ENCODE results near the gene VAMP5.
"Not testable (repeated sequence)": the region's sequence is repeated elsewhere in the genome, so short reads cannot be mapped to it uniquely, and the experiment has no call there.

The VAMP5 gene

DNA sequence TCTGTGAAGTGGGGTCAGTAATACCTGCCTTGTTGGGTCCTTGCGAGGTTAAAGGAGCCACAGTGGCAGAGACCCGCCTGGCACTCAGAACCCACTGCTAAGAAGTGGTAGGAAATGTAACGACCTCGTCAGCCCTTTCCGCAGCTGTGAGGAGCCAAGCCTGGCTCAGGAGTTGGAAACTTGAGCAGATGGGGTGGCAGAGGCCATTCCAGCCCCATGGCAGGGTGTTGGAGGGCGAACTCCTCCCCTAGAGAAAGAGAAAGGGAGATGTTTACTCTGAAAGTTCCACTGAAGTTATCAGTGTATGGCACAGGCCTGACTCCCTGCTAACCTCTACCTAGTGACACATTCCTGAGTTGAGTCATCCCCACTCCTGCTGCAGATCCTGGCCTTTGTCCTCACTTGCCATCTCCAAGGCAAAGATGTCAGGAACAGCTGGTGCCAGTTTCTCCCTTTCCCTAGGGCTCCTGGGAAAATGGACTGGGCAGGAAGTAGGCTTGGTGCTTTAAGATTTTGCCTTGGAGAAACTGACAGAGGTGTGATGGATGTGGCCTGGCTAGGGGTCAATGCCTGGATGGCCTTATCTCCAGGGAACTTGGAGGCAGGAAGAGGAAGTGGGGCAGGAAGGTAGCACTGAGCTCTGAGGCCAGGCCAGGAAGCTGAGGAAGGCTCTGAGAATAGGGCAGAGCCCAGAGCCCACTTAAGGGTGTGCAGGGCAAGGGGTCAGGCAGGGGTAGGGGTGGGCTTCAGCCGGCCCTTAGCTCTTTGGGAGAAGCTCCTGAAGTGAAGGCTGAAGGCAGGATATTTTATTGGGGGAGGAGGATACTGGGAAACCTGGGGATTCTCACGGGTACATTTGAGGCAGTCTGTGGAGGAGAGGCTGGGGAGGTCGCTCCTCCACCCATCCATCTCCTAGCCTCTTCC is 888 bp downstream of the VAMP5 start:
- DNase-seq, result no peak

GRCh38 chr2:85585781-85586105 is 1.5 kb downstream of the VAMP5 start:
- DNase-seq, result no peak

DNA sequence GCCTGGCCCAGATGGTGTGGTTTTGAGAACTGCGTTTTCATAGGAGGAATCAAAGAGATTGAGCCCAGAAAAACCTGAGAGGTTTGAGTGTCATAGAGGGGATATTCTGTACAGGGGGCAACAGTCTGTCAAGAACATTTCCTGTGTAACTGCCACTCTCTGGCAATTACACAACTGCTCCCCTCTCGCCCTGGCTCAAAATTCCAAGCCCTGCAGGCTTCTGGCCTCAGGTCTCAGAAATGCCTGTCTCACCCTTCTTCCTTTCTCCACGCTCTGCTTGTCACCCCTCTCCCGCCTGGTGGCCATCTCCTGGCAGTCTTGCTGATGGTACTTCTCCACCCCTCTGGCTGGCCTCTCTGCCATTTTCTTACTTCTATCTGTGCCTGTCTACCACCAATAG is 4.0 kb downstream of the VAMP5 start:
- no peak for DNase-seq

GRCh38 chr2:85588645-85589044 is 4.4 kb downstream of the VAMP5 start:
- DNase-seq, result no peak

GRCh38 chr2:85589181-85589580 is 5.0 kb downstream of the VAMP5 start:
- no peak for DNase-seq

DNA sequence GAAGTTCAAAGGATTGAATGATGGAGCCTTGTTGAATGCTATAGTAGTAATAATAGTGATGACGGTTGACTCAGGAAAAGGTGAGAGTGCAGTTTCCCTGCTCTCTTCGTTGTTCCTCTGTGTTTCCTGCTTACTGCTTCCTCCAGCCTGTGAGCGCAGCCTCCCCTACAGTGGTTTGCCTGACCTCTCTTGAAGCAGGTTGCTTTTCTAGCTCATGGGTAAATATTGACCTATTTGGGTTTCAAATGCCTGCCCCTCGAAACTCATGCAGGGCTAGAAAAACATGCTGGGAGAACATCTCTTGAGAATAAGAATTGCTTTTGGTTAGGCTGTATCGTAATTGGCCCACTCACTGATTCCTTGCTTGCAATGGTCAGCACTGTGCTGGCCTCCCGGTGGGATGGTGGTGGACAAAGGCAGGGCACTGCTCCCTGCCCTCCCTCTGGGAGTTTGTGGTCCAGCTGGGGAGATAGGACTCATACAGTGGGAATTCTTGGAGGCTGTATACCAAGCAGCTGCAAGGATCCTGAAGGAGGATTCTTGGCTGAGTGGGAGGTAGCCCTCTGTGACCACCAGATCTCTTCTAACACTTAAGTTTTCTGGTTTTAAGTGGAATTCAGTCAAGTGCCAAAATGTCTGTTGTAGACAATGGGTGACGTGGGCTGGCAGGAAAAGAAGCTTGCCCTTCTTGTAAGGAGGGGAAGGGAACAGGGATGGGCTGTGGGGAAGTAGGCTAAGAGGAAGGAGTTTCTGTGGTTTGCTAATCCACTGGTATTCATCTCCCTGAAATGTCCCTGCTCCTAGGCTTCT is 6.0 kb downstream of the VAMP5 start:
- DNase-seq, result no peak

DNA sequence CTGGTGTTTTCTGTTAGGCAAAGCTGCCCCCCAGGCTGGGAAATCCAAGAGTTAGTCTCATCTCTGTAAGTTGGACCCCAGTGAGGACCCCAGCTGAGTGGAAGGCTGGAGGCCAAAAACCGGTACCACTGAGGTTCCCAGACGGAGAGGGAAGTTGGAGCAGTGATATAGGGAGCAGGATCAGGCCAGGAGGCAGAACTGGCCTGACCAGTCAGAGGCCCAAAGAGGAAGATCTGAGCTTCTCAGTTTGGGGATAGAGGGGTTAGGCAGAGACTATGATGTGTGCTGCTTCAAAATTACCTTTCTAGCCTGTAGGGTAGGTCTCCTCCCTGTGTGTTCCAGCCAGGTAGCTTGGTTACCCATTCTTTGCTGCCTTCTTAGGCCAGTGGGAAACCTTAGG is 6.7 kb downstream of the VAMP5 start:
- no peak for DNase-seq

- no peak for DNase-seq
Measured at GRCh38 chr2:85591563-85591962, 7.3 kb downstream of the VAMP5 start.

DNA sequence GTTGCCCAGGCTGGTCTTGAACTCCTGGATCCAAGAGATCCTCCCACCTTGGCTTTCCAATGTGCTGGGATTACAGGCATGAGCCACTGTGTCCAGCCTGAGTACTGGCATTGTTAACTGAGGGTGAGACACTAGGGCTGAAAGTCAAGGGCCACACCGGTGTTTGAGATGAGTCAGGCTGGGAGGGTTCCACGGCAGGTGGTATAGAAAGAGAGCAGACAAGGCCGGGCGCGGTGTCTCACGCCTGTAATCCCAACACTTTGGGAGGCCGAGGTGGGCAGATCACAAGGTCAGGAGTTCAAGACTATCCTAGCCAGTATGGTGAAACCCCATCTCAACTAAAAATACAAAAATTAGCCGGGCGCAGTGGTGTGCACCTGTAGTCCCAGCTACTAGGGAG is 8.1 kb downstream of the VAMP5 start:
- DNase-seq, result not testable (repeated sequence)

- no peak for DNase-seq
Measured at GRCh38 chr2:85593023-85593422, 8.8 kb downstream of the VAMP5 start.

DNA sequence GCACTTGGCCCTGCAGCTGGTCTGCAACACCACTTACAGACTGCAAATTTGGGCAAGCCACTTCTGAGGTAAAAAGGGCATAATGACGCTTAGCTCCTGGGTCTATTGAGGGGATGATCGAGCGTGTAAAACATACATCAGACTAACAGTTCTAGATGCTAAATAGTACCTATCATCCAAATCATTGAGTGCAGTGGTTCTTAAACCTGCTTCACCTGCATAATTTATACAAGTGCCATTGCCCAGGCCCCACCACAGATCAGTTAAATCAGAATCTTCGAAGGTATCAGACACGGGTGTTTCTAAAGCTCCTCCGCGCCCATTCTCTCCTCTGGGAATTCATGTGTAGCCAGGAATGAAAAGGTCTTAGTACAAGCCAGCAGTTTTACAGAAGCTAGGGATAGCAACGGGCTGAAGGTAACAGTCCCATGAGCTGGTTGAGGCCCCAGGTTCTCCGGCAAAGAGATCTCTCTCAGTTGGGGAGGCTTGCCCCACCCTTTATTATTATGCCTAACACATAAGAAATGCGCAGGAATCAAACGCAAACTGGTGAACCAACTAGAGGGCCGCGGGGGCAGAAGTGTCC is 10.6 kb downstream of the VAMP5 start:
- DNase-seq, result no peak

DNA sequence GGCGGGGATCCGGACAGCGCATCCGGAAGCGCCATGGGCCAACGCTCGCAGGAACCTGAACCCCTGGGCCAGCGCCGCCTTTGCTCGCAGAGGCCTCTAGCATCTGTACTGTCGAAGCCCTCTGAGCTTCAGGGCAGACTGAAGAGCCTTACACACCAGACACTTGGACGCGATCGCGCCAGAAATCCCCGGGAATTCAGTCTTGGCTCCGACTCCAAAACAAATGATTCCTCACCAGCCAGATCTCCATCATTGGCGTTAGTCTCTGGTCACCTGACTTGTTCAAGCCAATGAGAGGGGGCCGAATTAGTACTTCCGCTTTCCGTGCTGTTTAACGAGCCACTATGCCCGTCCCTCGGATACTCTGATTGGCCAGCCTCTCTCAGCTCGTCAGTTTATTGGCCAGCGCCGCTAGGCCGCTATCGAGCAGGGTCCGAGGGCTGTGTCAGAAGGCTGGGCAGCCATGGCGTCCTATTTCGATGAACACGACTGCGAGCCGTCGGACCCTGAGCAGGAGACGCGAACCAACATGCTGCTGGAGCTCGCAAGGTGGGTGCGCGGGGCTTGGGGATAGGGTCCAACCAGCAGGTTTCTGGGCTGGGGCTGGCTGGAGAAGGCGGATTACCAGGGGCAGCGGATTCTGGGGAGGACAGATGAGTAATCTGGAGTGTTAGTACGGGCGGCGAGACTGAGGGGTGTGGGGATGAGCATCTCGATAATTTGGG is 11.2 kb downstream of the VAMP5 start, which contains the start of gene RNF181:
Gene RNF181, plus strand, starts transcription at position 445 of the 725 bp plus-strand sequence. Its CDS starts 19 bp downstream, at position 464.
- DNase-seq, result peak; percentile 74 to 79 (median 76)

- DNase-seq, result peak in 1 of 4 experiments; percentile 41
Measured at GRCh38 chr2:85596026-85596333, 11.7 kb downstream of the VAMP5 start.

DNA sequence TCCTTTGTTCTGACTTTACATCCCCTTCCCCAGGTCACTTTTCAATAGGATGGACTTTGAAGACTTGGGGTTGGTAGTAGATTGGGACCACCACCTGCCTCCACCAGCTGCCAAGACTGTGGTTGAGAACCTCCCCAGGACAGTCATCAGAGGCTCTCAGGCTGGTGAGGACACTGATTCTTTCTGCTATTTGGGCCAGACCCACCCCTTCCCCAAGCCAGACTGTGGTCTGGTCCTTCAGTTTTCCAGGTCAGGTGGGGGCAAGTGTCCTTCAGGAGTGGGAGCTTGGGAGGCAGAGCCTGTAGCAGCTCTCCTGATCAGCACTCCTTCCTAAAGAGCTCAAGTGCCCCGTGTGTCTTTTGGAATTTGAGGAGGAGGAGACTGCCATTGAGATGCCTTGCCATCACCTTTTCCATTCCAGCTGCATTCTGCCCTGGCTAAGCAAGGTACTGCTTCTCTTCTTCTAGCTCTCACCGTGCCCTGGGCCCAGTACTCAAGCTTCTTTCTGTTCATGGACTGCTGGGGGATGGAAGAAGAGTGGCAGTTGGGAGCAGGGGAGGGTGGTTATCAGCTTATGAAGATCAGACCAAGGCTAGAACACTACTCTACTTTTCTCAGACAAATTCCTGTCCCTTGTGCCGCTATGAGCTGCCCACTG is 12.4 kb downstream of the VAMP5 start:
- DNase-seq, result no peak

DNA sequence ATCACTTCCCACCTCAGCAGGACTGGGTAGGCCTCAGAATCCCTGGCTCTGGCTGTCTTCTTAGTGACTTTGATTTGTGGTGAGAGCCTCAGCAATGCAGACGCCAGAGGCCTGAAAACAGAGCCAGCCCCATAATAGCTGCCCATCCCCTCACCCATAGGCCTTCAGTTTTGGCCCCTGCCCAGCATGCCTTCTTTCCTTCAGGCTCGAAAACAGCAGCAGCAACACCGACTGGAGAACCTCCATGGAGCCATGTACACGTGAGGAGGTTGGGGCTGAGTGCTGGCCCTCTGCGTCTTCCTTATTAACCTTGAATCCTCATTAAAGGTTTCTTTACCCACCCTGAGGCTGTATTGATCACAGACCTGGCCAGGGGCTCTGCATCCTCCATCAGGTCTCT is 13.0 kb downstream of the VAMP5 start:
- no peak for DNase-seq

DNA sequence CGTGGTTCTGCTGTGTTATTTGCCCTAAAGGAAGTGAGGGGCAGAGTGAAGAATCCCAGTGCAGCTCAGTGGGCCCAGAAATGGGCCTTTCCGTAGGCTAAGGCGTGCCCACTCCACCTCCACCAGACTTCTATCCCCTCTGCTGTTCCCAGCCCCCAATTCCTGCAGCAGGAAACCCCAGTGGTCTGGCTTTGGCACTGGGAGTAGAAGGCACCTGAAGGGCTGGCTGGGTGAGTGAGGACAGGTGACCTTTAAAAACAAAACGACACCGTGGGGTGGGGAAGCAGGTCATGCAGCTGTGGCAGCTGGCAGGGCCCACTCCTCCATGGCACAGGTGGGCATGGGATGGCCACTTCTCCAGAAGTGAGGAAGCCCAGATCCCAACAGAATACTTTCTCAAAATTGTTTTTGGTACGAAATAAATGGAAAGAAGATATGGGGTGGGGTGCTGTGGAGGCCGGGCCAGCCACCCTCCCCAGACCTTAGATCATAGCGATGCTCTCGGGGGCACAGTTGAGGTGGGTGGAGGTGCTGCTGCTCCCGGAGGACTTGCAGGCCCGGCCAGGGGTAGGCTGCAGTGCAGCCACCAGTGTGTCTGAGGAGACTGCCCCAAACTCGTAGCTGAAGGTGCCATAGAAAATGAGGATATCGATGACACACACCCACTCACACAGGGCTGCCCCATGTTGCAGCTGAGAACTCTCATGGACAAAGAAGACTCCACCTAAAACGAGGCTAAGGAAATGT is 14.5 kb downstream of the VAMP5 start:
- DNase-seq, result no peak

DNA sequence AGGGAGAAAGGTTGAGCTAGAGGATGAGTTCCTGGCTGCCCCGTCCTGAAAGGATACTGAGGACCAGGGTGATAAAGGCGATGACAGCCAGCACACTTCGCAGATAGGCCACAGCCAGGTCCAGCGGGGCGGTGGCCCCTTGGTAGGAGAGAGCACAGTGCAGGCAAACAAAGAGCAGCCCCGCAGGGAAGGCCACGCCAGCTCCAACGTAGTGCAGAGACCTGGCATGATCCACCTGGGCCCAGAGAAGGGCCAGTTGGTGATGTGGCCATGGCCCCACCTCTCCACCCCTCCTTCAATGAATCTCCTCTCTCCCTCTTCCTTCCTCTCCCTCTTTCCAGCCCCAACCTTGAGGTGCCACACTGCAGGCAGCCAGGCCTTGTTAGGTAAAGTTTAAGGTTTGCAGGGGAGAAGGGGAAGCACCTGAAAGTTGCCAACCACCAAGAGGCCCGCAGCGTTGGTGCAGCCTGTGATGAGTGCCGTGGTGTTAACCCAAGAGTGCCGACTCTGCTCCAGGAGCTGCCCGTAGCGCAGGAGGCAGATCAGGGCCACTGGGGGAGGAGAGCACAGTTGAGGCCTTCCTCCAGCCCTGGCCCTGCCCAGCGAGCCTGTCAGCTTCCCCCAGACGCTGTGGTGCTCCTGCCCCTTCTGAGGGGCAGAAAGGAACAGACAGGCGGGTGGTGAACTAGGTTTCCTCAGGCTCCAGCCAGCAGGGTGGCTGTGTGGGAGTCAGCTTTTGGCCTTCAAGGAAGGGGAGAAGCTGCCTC is 15.4 kb downstream of the VAMP5 start:
- DNase-seq, result no peak

DNA sequence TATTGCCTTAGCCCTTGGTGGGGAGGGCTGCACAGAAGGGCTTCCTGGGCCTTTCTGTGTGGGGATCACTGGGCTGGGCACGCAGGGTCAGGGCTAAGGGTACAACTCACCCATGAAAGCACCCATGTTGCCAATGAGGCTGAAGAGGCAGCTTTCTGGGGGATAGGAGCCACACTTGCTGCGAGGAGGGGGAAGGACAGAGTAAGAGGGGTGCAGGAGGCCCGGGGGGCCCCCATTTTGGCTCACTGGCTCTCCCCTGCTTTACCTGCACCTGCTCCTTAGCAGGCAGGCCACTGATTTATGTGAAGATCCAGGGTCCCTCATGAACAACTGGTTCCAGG is 16.0 kb downstream of the VAMP5 start:
- no peak for DNase-seq

- DNase-seq, result no peak
Measured at GRCh38 chr2:85600951-85601770, 16.9 kb downstream of the VAMP5 start.

DNA sequence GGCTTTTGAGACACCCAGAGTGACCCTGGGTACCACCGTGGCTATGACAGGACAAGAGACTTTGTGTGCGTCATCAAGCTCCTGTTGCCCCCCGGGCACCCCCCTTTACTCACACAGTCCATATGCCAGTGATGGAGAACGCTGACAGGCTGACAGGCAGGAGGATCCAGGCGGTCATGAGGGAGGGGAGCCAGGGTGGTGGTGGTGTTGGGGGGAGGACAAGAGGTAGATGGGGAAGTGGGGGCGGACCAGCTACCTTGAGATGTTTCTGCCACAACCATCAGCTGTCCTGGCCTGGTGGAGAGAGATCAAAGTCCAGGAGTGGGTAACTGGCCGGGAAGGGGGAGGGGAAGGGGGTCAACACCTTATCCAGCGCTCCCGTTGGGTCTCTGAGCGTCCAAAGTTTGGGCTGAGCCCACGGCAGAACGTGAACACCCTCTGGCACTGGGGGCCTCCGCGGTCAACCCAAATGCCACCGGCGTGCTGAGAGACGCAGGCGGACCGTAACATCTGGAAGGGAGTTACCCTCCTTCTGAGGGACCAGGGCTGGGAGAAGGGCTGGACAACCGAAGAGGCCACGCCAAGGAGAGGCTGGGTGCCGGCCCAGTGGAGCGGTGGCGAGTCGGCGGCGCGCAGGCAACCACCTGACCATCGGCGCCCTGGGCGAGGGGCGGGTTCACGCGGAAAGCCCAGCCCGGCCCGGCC is 17.7 kb downstream of the VAMP5 start:
- no peak for DNase-seq
